RPMI7951 (cell line): Measurements from ENCODE around the gene GAGE10. TPM values are rescaled to one million over a fixed set of nuclear protein-coding genes. Genes with fewer than 3 reads are reported as not detected.
"Not testable (repeated sequence)": the region's sequence is repeated elsewhere in the genome, so short reads cannot be mapped to it uniquely, and the experiment has no call there.

Source experiments
- DNase-seq: peaks from one replicate; pipeline ENCODE4 v3.0.0-alpha.2; 2012; ENCODE audit warnings: low read depth
- total RNA-seq: library from RNA; depleted of rRNA; stranded (reverse); fragments of >200 nt; shearing (Covaris generic); gene quantifications from 2 replicates; pipeline ENCODE4 v1.2.3, GENCODE V29; 2014; rRNA removed

GAGE10 gene
- total RNA-seq, 1 experiment from 2014 or later = not detected

DNA sequence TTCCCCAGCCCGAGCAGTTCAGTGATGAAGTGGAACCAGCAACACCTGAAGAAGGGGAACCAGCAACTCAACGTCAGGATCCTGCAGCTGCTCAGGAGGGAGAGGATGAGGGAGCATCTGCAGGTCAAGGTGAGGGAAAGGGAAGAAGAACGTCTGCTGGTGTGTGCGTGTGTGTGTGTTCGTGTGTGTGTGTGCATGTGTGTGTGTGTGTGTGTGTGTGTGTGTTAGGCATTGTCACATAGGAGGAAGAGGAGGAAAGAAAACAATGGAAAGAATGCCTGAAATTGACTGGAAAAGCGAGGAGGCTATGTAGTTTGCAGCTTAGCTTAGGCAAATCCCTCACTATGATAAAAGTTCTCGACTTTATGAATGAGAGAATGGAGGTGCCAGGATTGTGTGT is 20.3 kb downstream of the GAGE10 start:
- DNase-seq = not testable (repeated sequence)

GRCh38 chrX:49330421-49330820 is 27.0 kb downstream of the GAGE10 start:
- DNase-seq = not testable (repeated sequence)

DNA sequence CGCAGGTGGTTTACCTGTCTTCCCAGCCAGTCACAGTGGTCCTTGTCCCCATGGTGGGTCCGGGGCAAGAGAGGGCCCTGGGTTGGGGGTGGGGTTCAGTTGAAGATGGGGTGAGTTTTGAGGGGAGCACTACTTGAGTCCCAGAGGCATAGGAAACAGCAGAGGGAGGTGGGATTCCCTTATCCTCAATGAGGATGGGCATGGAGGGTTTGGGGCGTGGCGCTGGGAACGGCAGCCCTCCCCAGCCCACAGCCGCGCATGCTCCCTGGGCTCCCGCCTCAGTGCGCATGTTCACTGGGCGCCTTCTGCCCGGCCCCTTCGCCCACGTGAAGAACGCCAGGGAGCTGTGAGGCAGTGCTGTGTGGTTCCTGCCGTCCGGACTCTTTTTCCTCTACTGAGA is 27.8 kb downstream of the GAGE10 start, which contains the start of gene GAGE13:
GAGE13 (plus strand) TSS at position 301 of the 400 bp plus-strand sequence. CDS start 1,156 bp downstream, outside the sequence.
- DNase-seq = not testable (repeated sequence)

DNA sequence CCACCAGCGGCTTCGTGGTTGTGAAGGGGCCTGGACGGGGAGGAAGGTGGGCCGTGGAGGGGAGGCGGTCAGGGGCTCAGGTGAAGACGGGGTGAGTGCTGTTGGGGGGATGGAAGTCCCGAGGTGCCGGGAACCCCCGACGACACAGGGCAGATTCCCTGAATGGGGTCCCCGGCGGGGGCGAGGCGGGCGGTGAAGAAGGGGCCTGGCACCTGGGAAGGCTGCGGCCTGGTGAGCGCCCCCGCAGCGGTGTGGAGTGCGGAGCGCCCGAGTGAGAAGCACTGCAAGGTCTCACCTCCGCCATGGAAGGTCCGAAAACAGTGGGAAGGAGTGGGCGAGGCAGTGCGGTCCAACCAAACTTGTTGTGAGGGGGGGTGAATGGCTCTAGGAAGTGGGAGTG is 28.4 kb downstream of the GAGE10 start:
- DNase-seq = not testable (repeated sequence)

GRCh38 chrX:49341449-49341848 is 38.0 kb downstream of the GAGE10 start:
- not testable (repeated sequence) for DNase-seq

GRCh38 chrX:49344496-49345175 is 41.2 kb downstream of the GAGE10 start:
- DNase-seq = not testable (repeated sequence)

- not testable (repeated sequence) for DNase-seq
Observed at GRCh38 chrX:49345402-49345801, 42.0 kb downstream of the GAGE10 start.

DNA sequence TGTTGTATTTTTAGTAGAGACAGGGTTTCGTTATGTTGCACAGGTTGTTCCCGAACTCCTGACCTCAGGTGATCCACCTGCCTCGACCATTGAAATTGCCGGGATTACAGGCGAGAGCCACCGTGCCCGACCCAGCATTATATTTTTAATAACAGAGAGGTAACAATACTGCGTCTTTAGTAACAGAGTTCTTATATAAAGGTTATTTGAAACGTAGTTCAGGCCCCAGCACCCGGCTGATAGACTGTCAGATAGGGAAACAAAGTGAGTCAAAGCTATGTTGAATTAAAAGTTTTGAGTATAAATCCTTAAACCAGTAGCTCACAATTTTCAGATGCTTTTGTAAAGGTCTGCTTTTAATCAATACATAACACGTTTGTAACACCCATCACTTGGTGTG is 42.7 kb downstream of the GAGE10 start:
- DNase-seq = not testable (repeated sequence)

Other genes starting within 250 kb of the GAGE10 start
- 0.72 and 1.1 TPM in 2 replicates for gene CCDC120, start 244.6 kb upstream of the GAGE10 start, total RNA-seq
- 19.9 and 21.1 TPM in 2 replicates for gene PRAF2, start 229.6 kb upstream of the GAGE10 start, total RNA-seq
- 65.5 and 76.1 TPM in 2 replicates for gene WDR45, start 223.8 kb upstream of the GAGE10 start, total RNA-seq
- gene GPKOW, start 179.9 kb upstream of the GAGE10 start, total RNA-seq = 39.6 and 47.1 TPM in 2 replicates
- gene MAGIX, start 140.9 kb upstream of the GAGE10 start, total RNA-seq = 1.9 and 2.4 TPM in 2 replicates
- 333 and 417 TPM in 2 replicates for gene PLP2, start 131.7 kb upstream of the GAGE10 start, total RNA-seq
- 7.2 and 8.7 TPM in 2 replicates for gene PRICKLE3, start 117.3 kb upstream of the GAGE10 start, total RNA-seq
- gene SYP, start 103.5 kb upstream of the GAGE10 start, total RNA-seq = 0.36 and 0.59 TPM in 2 replicates
- not detected in 2 replicates for gene CACNA1F, start 70.3 kb upstream of the GAGE10 start, total RNA-seq
- 22.7 and 29.4 TPM in 2 replicates for gene CCDC22, start 68.2 kb upstream of the GAGE10 start, total RNA-seq
- not detected in 2 replicates for gene FOXP3, start 38.9 kb upstream of the GAGE10 start, total RNA-seq
- gene PPP1R3F, start 33.9 kb upstream of the GAGE10 start, total RNA-seq = 2.3 and 2.9 TPM in 2 replicates
- gene GAGE12J, start 18.4 kb downstream of the GAGE10 start, total RNA-seq = not detected in 2 replicates
- 1.4 and 1.8 TPM in 2 replicates for gene GAGE13, start 27.9 kb downstream of the GAGE10 start, total RNA-seq
- gene GAGE12C, start 228.5 kb downstream of the GAGE10 start, total RNA-seq = not detected in 2 replicates
- not detected in 2 replicates for gene GAGE12D, start 238.1 kb downstream of the GAGE10 start, total RNA-seq
- gene GAGE12E, start 247.6 kb downstream of the GAGE10 start, total RNA-seq = not detected in 2 replicates